GM18873 (cell line): ENCODE measurements around the gene ERF.
A peak's percentile ranks its signal among the peaks of the same experiment; 100 is the strongest.

Source experiments
- ATAC-seq: cut with Tn5 transposase; IDR thresholded peaks from one replicate; pipeline ENCODE4 v1.9.1; 2021; ENCODE audit warnings: mild to moderate bottlenecking, moderate library complexity, moderate number of reproducible peaks; ENCODE audit not compliant: unreplicated experiment, low FRiP score

Gene ERF

GRCh38 chr19:42287827-42288107 lies 32.8 kb upstream of the ERF start:
- no peak for ATAC-seq

- no peak for ATAC-seq
Observed at GRCh38 chr19:42287017-42287826, 32.3 kb upstream of the ERF start.

- no peak for ATAC-seq
Observed at GRCh38 chr19:42286349-42287016, 31.6 kb upstream of the ERF start.

- no peak for ATAC-seq
Observed at GRCh38 chr19:42285988-42286348, 31.0 kb upstream of the ERF start.

GRCh38 chr19:42285541-42285941 lies 30.6 kb upstream of the ERF start:
- no peak for ATAC-seq

- ATAC-seq: no peak
Observed at GRCh38 chr19:42284591-42285341, 29.8 kb upstream of the ERF start.

- peak; percentile 8 for ATAC-seq
Observed at GRCh38 chr19:42284066-42284501, 29.2 kb upstream of the ERF start.

- ATAC-seq: peak; percentile 31
Observed at GRCh38 chr19:42283188-42284065, 28.5 kb upstream of the ERF start.

GRCh38 chr19:42282819-42283187 lies 27.9 kb upstream of the ERF start:
- ATAC-seq: no peak

GRCh38 chr19:42281827-42282762 lies 27.2 kb upstream of the ERF start:
- no peak for ATAC-seq

- no peak for ATAC-seq
Observed at GRCh38 chr19:42281146-42281826, 26.4 kb upstream of the ERF start.

GRCh38 chr19:42280815-42281145 lies 25.9 kb upstream of the ERF start:
- no peak for ATAC-seq

GRCh38 chr19:42279902-42280814 lies 25.2 kb upstream of the ERF start:
- ATAC-seq: peak; percentile 32

- ATAC-seq: no peak
Observed at GRCh38 chr19:42279155-42279901, 24.4 kb upstream of the ERF start.

- no peak for ATAC-seq
Observed at GRCh38 chr19:42278452-42279154, 23.7 kb upstream of the ERF start.

- ATAC-seq: no peak
Observed at GRCh38 chr19:42277821-42278451, 23.0 kb upstream of the ERF start.
